H9 (cell line): ENCODE data around the gene IRF4. TPM values are rescaled to one million over a fixed set of nuclear protein-coding genes. Genes with fewer than 3 reads are reported as not detected.

Experiments used
- DNase-seq: peaks from one replicate; pipeline ENCODE4 v3.0.0-alpha.2; 2017
- H2AFZ ChIP-seq: one replicate; pipeline ENCODE4 v1.6.1; 2013; ENCODE audit warnings: mild to moderate bottlenecking, low read length, control low read depth, moderate library complexity
- H2AK5ac ChIP-seq: 2 replicates; pipeline ENCODE4 v1.6.1; 2013; ENCODE audit warnings: low read length, control low read depth, mixed read lengths; ENCODE audit not compliant: insufficient read length
- H2BK120ac ChIP-seq: one replicate; pipeline ENCODE4 v1.6.1; 2013; ENCODE audit warnings: low read depth, mild to moderate bottlenecking, low read length, control low read depth, inconsistent platforms; ENCODE audit not compliant: poor library complexity, severe bottlenecking
- H2BK12ac ChIP-seq: 2 replicates; pipeline ENCODE4 v1.6.1; 2013; ENCODE audit warnings: low read length, control low read depth, mixed read lengths, low read depth; ENCODE audit not compliant: insufficient read length
- H2BK15ac ChIP-seq: 2 replicates; pipeline ENCODE4 v1.6.1; 2013; ENCODE audit warnings: low read depth, low read length, control low read depth
- H2BK20ac ChIP-seq: one replicate; pipeline ENCODE4 v1.6.1; 2013; ENCODE audit warnings: low read depth, mild to moderate bottlenecking, low read length, control low read depth, inconsistent platforms; ENCODE audit not compliant: poor library complexity, severe bottlenecking
- H2BK5ac ChIP-seq: 2 replicates; pipeline ENCODE4 v1.6.1; 2013; ENCODE audit warnings: low read length, control low read depth, mixed read lengths; ENCODE audit not compliant: insufficient read length
- H3K14ac ChIP-seq: 2 replicates; pipeline ENCODE4 v1.6.1; 2013; ENCODE audit warnings: low read length, control low read depth; ENCODE audit not compliant: insufficient read depth
- H3K18ac ChIP-seq: 2 replicates; pipeline ENCODE4 v1.6.1; 2013; ENCODE audit warnings: low read depth, mild to moderate bottlenecking, mixed read lengths, low read length, control low read depth; ENCODE audit not compliant: insufficient read length
- H3K23ac ChIP-seq: 2 replicates; pipeline ENCODE4 v1.6.1; 2013; ENCODE audit warnings: low read length, control low read depth, mixed read lengths, low read depth; ENCODE audit not compliant: insufficient read length
- H3K23me2 ChIP-seq: 2 replicates; pipeline ENCODE4 v1.6.1; 2013; ENCODE audit warnings: low read depth, mild to moderate bottlenecking, mixed read lengths, low read length, control low read depth; ENCODE audit not compliant: insufficient read length, poor library complexity, severe bottlenecking
- H3K27ac ChIP-seq: 2 replicates; pipeline ENCODE4 v1.5.1; 2013; ENCODE audit warnings: low read length, control low read depth, mixed read lengths, low read depth; ENCODE audit not compliant: insufficient read length
- H3K27me3 ChIP-seq: 2 replicates; pipeline ENCODE4 v1.6.1; 2013; ENCODE audit warnings: low read length, control low read depth, inconsistent platforms; ENCODE audit not compliant: insufficient read depth
- H3K4ac ChIP-seq: 2 replicates; pipeline ENCODE4 v1.6.1; 2013; ENCODE audit warnings: low read depth, mild to moderate bottlenecking, control low read depth, inconsistent platforms, low read length, moderate library complexity
- H3K4me1 ChIP-seq: 2 replicates; pipeline ENCODE4 v1.6.1; 2013; ENCODE audit warnings: low read length, control low read depth, inconsistent platforms; ENCODE audit not compliant: insufficient read depth
- H3K4me2 ChIP-seq: 2 replicates; pipeline ENCODE4 v1.6.1; 2013; ENCODE audit warnings: low read length, control low read depth, mixed read lengths; ENCODE audit not compliant: insufficient read length, insufficient read depth
- H3K56ac ChIP-seq: 2 replicates; pipeline ENCODE4 v1.6.1; 2013; ENCODE audit warnings: low read depth, mild to moderate bottlenecking, mixed read lengths, low read length, control low read depth; ENCODE audit not compliant: insufficient read length
- H3K79me1 ChIP-seq: 2 replicates; pipeline ENCODE4 v1.6.1; 2013; ENCODE audit warnings: low read depth, mild to moderate bottlenecking, moderate library complexity, low read length, control low read depth, inconsistent platforms; ENCODE audit not compliant: insufficient read depth, poor library complexity, severe bottlenecking
- H3K79me2 ChIP-seq: 2 replicates; pipeline ENCODE4 v1.6.1; 2013; ENCODE audit warnings: low read length, control low read depth, inconsistent platforms; ENCODE audit not compliant: insufficient read depth
- H3K9ac ChIP-seq: 2 replicates; pipeline ENCODE4 v1.6.1; 2013; ENCODE audit warnings: low read length, control low read depth, mixed read lengths; ENCODE audit not compliant: insufficient read length; ENCODE audit errors: extremely low read depth
- H3K9me3 ChIP-seq: one replicate; pipeline ENCODE4 v1.6.1; 2013; ENCODE audit warnings: low read depth, low read length, inconsistent platforms; ENCODE audit not compliant: control insufficient read depth
- H3T11ph ChIP-seq: one replicate; pipeline ENCODE4 v1.6.1; 2013; ENCODE audit warnings: mild to moderate bottlenecking, low read length, control low read depth, inconsistent platforms
- H4K20me1 ChIP-seq: one replicate; pipeline ENCODE4 v1.6.1; 2013; ENCODE audit not compliant: control insufficient read depth, insufficient read length, insufficient read depth
- H4K5ac ChIP-seq: 2 replicates; pipeline ENCODE4 v1.6.1; 2013; ENCODE audit warnings: low read depth, mild to moderate bottlenecking, mixed read lengths, low read length, control low read depth; ENCODE audit not compliant: insufficient read length
- H4K8ac ChIP-seq: replicated peaks from 2 replicates; pipeline ENCODE4 v1.6.1; 2013; ENCODE audit warnings: low read length, control low read depth, mixed read lengths, low read depth; ENCODE audit not compliant: insufficient read length
- H4K91ac ChIP-seq: 2 replicates; pipeline ENCODE4 v1.6.1; 2013; ENCODE audit warnings: low read depth, mild to moderate bottlenecking, moderate library complexity, mixed read lengths, low read length, control low read depth; ENCODE audit not compliant: insufficient read length
- H3K27ac Mint-ChIP-seq, 3 experiments: 2 replicates in 2 of 3; 3 replicates in 1 of 3; pipeline ENCODE4 v1.8.0; 2020 to 2021; ENCODE audit warnings: mixed read lengths in 3 of 3, mild to moderate bottlenecking in 1 of 3, moderate library complexity in 1 of 3
- H3K27me3 Mint-ChIP-seq: 2 replicates; pipeline ENCODE4 v1.8.0; 2021; ENCODE audit warnings: low read depth, mild to moderate bottlenecking, moderate library complexity, mixed read lengths
- H3K36me3 Mint-ChIP-seq, 3 experiments: 2 replicates in 2 of 3; 3 replicates in 1 of 3; pipeline ENCODE4 v1.8.0; 2020 to 2021; ENCODE audit warnings: low read depth in 3 of 3, mixed read lengths in 3 of 3; ENCODE audit not compliant: insufficient read depth in 1 of 3
- H3K4me1 Mint-ChIP-seq, 2 experiments: 2 replicates each; pipeline ENCODE4 v1.8.0; 2020; ENCODE audit warnings: mixed read lengths in 2 of 2
- H3K4me3 Mint-ChIP-seq, 2 experiments: 2 replicates in 1 of 2; 3 replicates in 1 of 2; pipeline ENCODE4 v1.8.0; 2020 to 2021; ENCODE audit warnings: mild to moderate bottlenecking in 2 of 2, mixed read lengths in 2 of 2, moderate library complexity in 1 of 2
- H3K9me3 Mint-ChIP-seq, 2 experiments: 2 replicates in 1 of 2; 3 replicates in 1 of 2; pipeline ENCODE4 v1.8.0; 2020; ENCODE audit warnings: mild to moderate bottlenecking in 2 of 2, mixed read lengths in 2 of 2, moderate library complexity in 1 of 2
- CTCF ChIP-seq: fragments of 200-600 bp; sonication (generic); conservative IDR thresholded peaks from 3 replicates; pipeline ENCODE4 v1.8.0; 2021; ENCODE audit warnings: antibody characterized with exemption, mild to moderate bottlenecking
- WGBS: extraction: QIAGEN DNeasy Blood & Tissue Kit; methylation state at CpG from one replicate; pipeline ENCODE4 v1.1.7; 2013; ENCODE audit warnings: missing lambda C conversion rate, low lambda C conversion rate, mixed read lengths; ENCODE audit not compliant: insufficient read length; ENCODE audit errors: extremely low coverage; 5-methylcytosine and 5-hydroxymethylcytosine counted together
- total RNA-seq: library from RNA; stranded (reverse); gene quantifications from 2 replicates; pipeline ENCODE4 v1.2.1, GENCODE V29; 2021

IRF4 gene
- total RNA-seq, 1 experiment from 2014 or later: 0.31 TPM

GRCh38 chr6:395432-396125 is 4.0 kb downstream of the IRF4 start:
- Histone ChIP-seq H3K27me3 (peaks cover 29% of the 10 kb centered on the region; the same call in 1 of the 2 replicates), H2BK12ac (no peak overlapping the region), H4K8ac (no peak overlapping the region), H4K91ac (no peak overlapping the region), H3K79me1 (no peaks in the 10 kb centered on the region), H3K4me1 (no peaks in the 10 kb centered on the region), H3K4ac (no peak overlapping the region), H3K23ac (no peak overlapping the region), H3K4me2 (no peak overlapping the region), H3K27ac (no peak overlapping the region), H2AFZ (no peak overlapping the region), H3T11ph (no peak overlapping the region), H3K23me2 (peaks cover 20% of the 10 kb centered on the region), H3K79me2 (no peaks in the 10 kb centered on the region), H2BK15ac (no peak overlapping the region), H2BK20ac (no peak overlapping the region), H2AK5ac (no peak overlapping the region), H3K9ac (no peak overlapping the region), H3K14ac (no peak overlapping the region), H2BK5ac (no peak overlapping the region), H4K5ac (no peak overlapping the region), H2BK120ac (no peak overlapping the region), H3K9me3 (no peaks in the 10 kb centered on the region), H3K56ac (no peak overlapping the region), H3K18ac (no peak overlapping the region), H4K20me1 (no peaks in the 10 kb centered on the region)
- no peak for DNase-seq
- no peak for TF ChIP-seq CTCF
- H3K4me1 Mint-ChIP-seq: peaks cover 6 to 9% of the 10 kb centered on the region in 2 experiments
- no peak overlapping the region for H3K27ac Mint-ChIP-seq
- H3K36me3 Mint-ChIP-seq: no peaks in the 10 kb centered on the region; a peak in 1 of 7 replicates
- H3K9me3 Mint-ChIP-seq: peaks cover 3 to 4% of the 10 kb centered on the region in 2 experiments; a peak in 4 of 5 replicates
- WGBS: no CpG with 5 or more reads among the region's 10 CpGs
- no peak overlapping the region for H3K4me3 Mint-ChIP-seq
- H3K27me3 Mint-ChIP-seq: peaks cover 77% of the 10 kb centered on the region
